HL-60/S4 (cell line): ENCODE measurements around the gene EGFL8.
"Not testable (repeated sequence)": the region's sequence is repeated elsewhere in the genome, so short reads cannot be mapped to it uniquely, and the experiment has no call there.

ENCODE experiments used
- in situ Hi-C: fragments of 300-500 bp; cut with MboI; formaldehyde crosslinking; loops from 2 replicates; pipeline ENCODE4 v1.14.3; 2022; ENCODE audit warnings: low sequenced_read_pairs

EGFL8 gene

GRCh38 chr6:32164295-32164694 is at the start of gene EGFL8:
TSS of gene EGFL8 (plus strand) at chr6:32164595. CDS start at chr6:32166166, 1,571 bp downstream.
- in situ Hi-C loops = no loop called here

DNA sequence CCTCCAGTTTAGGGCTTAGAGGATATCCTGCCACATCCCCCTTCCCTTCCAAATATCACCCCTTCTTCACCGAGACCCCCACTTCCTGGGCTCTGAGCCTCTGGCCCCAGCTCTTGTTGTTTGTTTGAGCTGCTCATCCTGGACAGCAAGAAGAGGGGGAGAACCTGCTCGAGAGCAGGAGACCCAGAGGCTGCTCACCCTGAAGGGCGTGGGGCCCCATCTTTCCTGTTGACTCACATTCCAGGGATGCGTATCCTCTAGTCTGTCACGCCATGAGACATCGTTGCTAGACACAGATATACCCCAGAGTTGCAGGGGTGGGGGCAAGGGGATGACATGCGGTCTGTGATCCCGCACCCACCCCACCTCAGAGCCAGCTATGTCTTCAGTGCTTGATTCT is 49.6 kb upstream of the EGFL8 start:
- in situ Hi-C loops = no loop called here

DNA sequence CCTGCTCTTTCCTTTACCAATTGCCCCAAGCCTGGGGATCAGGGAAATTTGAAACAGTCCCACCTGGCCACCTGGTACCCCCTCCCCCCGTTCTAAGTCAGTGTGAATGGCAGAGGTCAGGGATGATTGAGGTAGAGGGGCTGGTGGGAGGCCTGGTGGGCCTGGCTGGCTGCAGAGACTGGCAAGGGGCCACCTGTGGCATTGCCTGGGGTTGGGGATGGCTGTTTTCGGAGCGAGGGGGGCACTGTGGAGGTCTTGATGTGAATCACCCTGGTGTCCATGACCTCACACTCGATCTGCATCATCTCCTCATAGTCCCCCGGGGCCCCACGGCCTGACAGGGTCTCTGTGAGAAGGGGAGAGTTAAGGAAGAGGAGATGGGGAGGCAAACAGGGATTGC is 48.8 kb upstream of the EGFL8 start:
- in situ Hi-C loops = no loop called here

DNA sequence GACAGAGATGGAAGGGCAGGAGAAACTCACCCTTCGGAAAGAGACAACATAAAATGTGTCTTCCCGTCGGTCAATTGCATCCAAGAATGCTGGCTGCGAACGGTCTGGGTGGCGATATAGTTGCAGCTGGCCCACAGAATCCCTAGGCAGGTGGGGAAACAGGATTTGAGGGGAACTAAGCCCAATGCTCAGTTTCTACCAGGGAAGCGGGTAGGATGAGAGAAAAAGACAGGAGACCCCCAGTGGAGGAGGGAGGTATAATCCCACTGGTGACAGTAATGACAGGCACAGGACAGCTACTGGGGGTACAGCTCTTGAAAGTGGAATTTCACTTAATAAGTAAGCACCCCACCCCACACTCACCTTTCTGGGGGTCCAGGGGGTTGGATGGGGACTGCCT is 47.7 kb upstream of the EGFL8 start:
- in situ Hi-C loops = no loop called here

DNA sequence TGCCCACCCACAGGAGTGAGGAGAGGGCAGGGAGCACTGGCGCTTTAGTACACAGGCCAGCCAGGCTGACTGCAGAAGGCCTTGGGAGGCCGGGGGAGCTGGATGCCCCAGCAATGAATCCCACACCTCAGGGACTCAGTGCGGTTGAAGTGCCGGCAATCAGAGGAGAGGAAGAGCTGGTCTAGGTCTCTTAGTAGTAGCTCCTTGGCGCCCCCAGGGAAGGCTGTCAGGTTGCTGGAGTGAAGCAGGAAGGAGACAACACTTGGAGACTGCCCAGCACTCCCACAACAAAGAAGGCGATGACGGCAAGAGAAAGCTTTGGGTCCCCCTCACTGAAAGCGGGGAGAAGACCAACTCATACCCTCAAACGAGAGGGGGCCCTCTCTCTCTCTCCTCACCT is 46.9 kb upstream of the EGFL8 start:
- in situ Hi-C loops = no loop called here

- in situ Hi-C loops = no loop called here
Observed at GRCh38 chr6:32118782-32119628, 45.4 kb upstream of the EGFL8 start.

- in situ Hi-C loops = no loop called here
Observed at GRCh38 chr6:32120573-32121059, 43.8 kb upstream of the EGFL8 start.

DNA sequence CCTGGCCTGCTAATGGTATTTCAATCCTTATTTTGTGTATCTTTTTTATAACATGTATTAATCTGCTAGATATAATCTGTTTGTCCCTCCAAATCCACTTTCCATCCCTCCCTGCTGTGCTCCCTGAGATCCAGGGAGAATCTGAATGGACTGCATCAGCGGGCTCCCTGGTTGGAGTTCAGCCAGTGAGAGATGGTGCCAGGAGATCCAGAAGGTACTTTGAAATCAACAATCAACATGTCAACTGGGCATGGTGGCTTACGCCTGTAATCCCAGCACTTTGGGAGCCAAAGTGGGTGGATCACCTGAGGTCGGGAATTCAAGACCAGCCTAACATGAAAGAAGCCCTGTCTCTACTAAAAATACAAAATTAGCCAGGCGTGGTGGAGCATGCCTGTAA is 40.7 kb upstream of the EGFL8 start:
- in situ Hi-C loops = no loop called here

DNA sequence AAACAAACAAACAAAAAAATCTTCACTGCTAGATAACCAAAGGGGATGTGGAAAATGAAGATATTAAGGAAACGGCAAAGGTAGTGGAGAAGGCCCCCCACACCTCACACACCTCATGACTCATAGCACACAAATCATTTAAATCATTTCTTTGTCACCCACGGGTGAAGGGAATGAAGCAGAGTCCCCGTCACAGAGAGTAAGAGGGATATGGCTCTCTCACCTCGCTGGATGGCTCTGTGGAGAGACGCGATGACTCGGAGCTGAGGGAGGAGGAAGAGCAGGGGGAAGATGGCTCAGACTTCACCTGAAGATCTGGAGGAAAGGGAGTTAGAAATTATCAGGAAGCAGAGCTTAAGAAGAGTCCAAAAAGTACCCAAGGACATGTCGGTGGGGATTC is 37.5 kb upstream of the EGFL8 start:
- in situ Hi-C loops = no loop called here

GRCh38 chr6:32127409-32127716 is 37.0 kb upstream of the EGFL8 start:
- in situ Hi-C loops = no loop called here

GRCh38 chr6:32127717-32128592 is 36.4 kb upstream of the EGFL8 start, which contains the start of gene ATF6B:
TSS of gene ATF6B (minus strand) at chr6:32128246. CDS start at chr6:32128207, 39 bp downstream.
- in situ Hi-C loops = no loop called here

- in situ Hi-C loops = no loop called here
Observed at GRCh38 chr6:32128751-32129296, 35.6 kb upstream of the EGFL8 start.

DNA sequence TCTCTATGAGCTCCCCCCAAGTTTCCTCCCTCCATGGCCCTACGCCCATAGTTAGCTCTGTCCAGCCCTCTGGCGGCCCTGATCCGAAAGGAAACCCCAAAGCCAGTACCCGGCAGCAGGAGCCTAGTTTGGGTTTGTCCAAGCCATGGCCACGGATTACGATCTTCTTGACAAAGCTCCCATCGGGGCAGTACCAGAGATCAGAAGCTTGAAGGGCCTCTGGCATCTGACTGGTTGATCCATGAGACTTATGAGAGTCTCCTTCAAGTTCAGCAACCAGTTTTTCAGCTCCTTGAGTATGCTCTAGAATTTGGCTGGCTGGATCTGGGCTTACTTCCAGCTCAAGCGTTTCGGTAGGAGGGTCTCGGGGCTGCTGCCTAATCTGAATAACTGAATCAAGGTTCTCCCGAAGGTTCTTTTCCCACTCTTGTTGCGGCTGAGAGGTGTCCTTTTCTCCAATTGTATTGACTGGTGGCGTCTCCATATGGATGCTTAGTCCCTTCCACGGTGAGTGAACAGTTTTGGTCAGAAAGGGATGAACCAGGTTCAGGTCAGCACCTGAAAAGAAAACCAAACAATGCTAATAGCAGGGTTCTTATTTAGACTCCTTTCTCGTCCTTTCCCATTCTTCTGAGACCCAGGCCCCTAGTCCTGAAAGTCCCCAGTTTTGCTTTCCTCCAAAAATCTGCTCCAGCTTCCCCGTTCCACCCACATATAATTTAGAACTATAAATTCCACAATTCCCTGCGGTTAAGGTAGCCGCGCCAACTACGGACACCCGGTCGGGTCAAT is 34.9 kb upstream of the EGFL8 start:
- in situ Hi-C loops = no loop called here

DNA sequence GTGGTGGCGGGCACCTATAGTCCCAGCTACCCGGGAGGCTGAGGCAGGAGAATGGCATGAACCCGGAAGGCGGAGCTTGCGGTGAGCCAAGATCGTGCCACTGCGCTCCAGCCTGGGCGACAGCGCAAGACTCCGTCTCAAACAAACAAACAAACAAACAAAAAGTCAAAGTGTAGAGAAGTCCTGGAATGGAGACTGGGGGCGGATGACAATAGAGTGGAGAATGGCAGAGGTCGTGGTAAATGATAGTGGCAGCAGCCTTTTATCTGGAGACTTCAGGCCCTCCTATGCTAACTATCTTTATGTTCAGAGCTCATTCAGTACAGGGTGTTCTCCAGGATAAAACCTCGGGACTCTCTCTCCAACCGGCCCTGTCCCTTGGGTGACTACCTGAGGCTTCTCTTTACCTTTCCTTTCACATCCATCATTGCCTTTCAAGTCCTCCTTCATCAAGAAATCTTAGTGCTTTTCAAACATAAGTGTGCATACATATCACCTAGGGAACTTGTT is 32.9 kb upstream of the EGFL8 start:
- in situ Hi-C loops = no loop called here

- in situ Hi-C loops = no loop called here
Observed at GRCh38 chr6:32132110-32132509, 32.3 kb upstream of the EGFL8 start.

DNA sequence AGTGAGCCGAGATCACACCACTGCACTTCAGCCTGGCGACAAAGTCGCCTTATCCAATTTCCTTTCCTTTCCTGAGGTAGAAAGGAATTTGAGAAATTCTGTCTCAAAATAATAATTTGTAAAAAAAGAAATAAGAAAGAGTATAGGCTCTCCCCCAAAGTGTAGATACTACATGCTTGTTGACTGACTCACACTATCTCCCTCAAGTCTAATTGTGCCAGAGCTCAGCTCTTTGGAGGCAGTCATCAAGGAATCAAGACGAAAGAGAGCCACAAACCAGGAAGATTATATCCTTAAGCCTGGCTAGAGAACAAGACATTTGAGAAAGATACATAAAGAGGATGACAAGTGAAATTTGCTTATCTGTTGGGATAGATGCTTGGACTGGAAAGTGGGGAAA is 30.6 kb upstream of the EGFL8 start:
- in situ Hi-C loops = no loop called here

GRCh38 chr6:32137454-32137853 is 26.9 kb upstream of the EGFL8 start:
- in situ Hi-C loops = no loop called here

GRCh38 chr6:32139590-32139989 is 24.8 kb upstream of the EGFL8 start:
- in situ Hi-C loops = no loop called here

DNA sequence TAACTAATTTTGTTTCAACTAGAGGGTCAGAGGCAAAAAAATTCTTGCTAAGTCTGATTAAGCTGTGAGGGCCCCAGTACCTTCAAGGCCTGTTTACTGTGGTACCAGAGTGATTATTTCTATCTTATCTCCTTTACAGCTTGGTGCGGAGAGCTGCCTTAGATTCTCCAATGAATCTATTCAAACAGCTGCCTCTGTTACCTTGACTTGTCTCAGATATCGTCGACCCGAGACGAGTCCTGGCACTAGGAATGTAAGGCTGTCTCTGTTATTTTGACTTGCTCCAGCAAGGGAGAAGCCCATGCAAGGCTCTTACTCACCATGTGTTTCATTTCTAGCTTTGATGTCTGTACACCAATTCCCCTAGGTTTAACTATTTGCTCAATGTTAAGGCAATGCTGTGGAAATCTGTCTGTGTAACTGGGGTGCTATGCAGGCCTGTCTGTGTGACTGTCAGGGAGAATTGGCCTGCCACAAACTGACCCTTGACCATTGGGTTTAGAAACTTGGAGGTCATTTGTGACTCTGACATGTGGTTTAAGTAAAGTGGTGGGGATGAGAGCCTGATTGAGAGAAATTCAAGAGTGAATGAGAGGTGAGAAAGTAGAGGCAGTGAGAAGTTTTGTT is 23.9 kb upstream of the EGFL8 start:
- in situ Hi-C loops = no loop called here

DNA sequence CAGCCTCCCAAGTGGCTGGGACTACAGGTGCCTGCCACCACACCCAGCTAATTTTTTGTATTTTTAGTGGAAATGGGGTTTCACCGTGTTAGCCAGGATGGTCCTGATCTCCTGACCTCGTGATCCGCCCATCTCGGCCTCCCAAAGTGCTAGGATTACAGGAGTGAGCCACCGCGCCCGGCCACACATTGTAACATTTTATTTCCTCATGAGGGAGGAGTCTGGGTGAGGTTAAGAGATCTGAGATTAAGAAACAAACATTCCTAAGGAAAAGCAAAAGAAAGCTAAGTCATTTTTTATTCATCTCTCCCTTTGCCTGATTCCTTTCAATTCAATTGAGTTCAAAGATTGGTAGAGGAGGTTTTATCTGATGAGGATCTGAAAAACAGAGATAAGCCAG is 20.2 kb upstream of the EGFL8 start:
- in situ Hi-C loops = not testable (repeated sequence)
